Endodermal cell (in vitro differentiated cells): Measurements from ENCODE around the gene GJA8. TPM values are rescaled to one million over a fixed set of nuclear protein-coding genes. Genes with fewer than 3 reads are reported as not detected.
"Not testable (repeated sequence)": the region's sequence is repeated elsewhere in the genome, so short reads cannot be mapped to it uniquely, and the experiment has no call there.

Experiments used
- DNase-seq: peaks from one replicate; pipeline ENCODE4 v3.0.0-alpha.2; 2017
- H3K27ac ChIP-seq: 2 replicates; pipeline ENCODE4 v1.5.1; 2013; ENCODE audit warnings: mild to moderate bottlenecking, low read depth, low read length, moderate library complexity
- H3K27me3 ChIP-seq: 2 replicates; pipeline ENCODE4 v1.6.1; 2013; ENCODE audit warnings: mild to moderate bottlenecking, low read length, moderate library complexity; ENCODE audit not compliant: insufficient read depth, control insufficient read depth, poor library complexity, severe bottlenecking
- H3K36me3 ChIP-seq: 2 replicates; pipeline ENCODE4 v1.7.0; 2013; ENCODE audit warnings: mild to moderate bottlenecking, low read length, moderate library complexity; ENCODE audit not compliant: control insufficient read depth, insufficient read depth
- H3K4me1 ChIP-seq: one replicate; pipeline ENCODE4 v1.7.0; 2013; ENCODE audit warnings: low read length; ENCODE audit not compliant: control insufficient read depth, insufficient read depth
- H3K4me3 ChIP-seq: 2 replicates; pipeline ENCODE4 v1.5.1; 2013; ENCODE audit warnings: mild to moderate bottlenecking, low read length, moderate library complexity
- H3K9ac ChIP-seq: 2 replicates; pipeline ENCODE4 v1.6.1; 2013; ENCODE audit warnings: mild to moderate bottlenecking, low read length, moderate library complexity; ENCODE audit not compliant: poor library complexity, severe bottlenecking; ENCODE audit errors: extremely low read depth
- H3K9me3 ChIP-seq: 2 replicates; pipeline ENCODE4 v1.6.1; 2013; ENCODE audit warnings: mild to moderate bottlenecking, low read length, moderate library complexity; ENCODE audit not compliant: control insufficient read depth
- H3K27ac Mint-ChIP-seq: 2 replicates; pipeline ENCODE4 v1.8.0; 2020; ENCODE audit warnings: mixed read lengths
- H3K27me3 Mint-ChIP-seq: 2 replicates; pipeline ENCODE4 v1.8.0; 2021; ENCODE audit warnings: mild to moderate bottlenecking, mixed read lengths; ENCODE audit not compliant: insufficient read depth
- H3K36me3 Mint-ChIP-seq: 2 replicates; pipeline ENCODE4 v1.8.0; 2020; ENCODE audit warnings: low read depth, mixed read lengths
- H3K4me1 Mint-ChIP-seq: 2 replicates; pipeline ENCODE4 v1.8.0; 2020; ENCODE audit warnings: mixed read lengths
- H3K4me3 Mint-ChIP-seq: 2 replicates; pipeline ENCODE4 v1.8.0; 2020; ENCODE audit warnings: mild to moderate bottlenecking, moderate library complexity, mixed read lengths
- H3K9me3 Mint-ChIP-seq: 2 replicates; pipeline ENCODE4 v1.8.0; 2020; ENCODE audit warnings: mild to moderate bottlenecking, mixed read lengths
- WGBS, 2 experiments: methylation state at CpG; one replicate each; pipeline versions ENCODE4 v1.1.5 to v1.1.7; 2013; ENCODE audit warnings: missing lambda C conversion rate in 2 of 2, mixed read lengths in 1 of 2; ENCODE audit not compliant: insufficient coverage in 1 of 2, insufficient read length in 1 of 2; 5-methylcytosine and 5-hydroxymethylcytosine counted together
- total RNA-seq, 2 donors: library from RNA; stranded (reverse); fragmentation: NEBNext Ultra II Directional in 1 of 2; extraction: Animal tissue kit (Norgen Biotek cat#: 25700) in 1 of 2; gene quantifications; 2 replicates in 1 of 2; 3 replicates in 1 of 2; pipeline ENCODE4 v1.2.1, GENCODE V29; 2021

Gene GJA8
- total RNA-seq, 2 donors from 2014 or later = not detected

DNA sequence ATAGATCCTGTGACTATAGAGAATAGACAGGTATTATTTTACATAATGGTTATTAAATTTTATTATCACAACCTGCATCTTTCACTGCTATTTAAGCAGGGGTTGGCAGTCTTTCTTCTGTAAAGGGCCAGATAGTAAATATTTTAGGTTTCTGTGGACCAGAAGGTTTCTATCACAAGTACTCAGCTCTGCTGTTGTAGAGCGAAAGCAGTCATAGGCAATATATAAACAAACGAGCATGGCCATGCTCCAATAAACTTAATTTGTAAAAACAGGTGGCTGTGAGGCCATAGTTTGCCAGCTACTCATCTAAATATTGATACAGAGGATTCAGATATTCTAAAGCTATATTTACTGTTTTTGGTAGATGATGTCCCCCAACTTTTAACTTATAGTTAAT, 37.9 kb downstream of the GJA8 start:
- not testable (repeated sequence) for H3K4me3 Mint-ChIP-seq, H3K9ac ChIP-seq, H3K27ac ChIP-seq, H3K4me3 ChIP-seq, H3K27me3 ChIP-seq, H3K36me3 ChIP-seq, H3K27ac Mint-ChIP-seq, H3K4me1 ChIP-seq, H3K27me3 Mint-ChIP-seq, H3K4me1 Mint-ChIP-seq, H3K9me3 ChIP-seq, DNase-seq, H3K9me3 Mint-ChIP-seq
- H3K36me3 Mint-ChIP-seq = peaks cover 14% of the 10 kb centered on the region
- WGBS, 2 experiments = 92% methylated on average over 2 of the region's 2 CpGs; no CpG with 5 or more reads in 1 of the 2 experiments

DNA sequence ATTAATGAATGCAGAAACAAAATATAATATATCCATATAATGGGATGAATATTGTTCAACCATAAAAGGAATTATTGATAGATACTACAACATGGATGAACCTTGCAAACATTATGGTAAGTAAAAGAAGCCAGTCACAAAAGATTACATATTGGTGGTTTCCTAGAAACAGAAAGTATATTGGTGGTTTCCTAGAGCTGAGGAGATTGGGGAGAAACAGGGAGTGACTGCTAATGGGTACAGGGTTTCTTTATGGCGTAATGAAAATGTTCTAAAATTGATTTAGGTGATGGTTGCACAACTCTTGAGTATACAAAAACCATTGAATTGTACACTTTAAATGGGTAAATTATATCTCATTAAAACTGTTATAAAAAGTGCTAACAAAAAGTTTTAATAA, 40.0 kb downstream of the GJA8 start:
- H3K27ac Mint-ChIP-seq, H3K36me3 ChIP-seq, H3K9me3 ChIP-seq, H3K4me1 Mint-ChIP-seq, H3K4me3 ChIP-seq, H3K36me3 Mint-ChIP-seq, H3K9ac ChIP-seq, H3K9me3 Mint-ChIP-seq, H3K4me1 ChIP-seq, H3K27ac ChIP-seq, H3K27me3 Mint-ChIP-seq, H3K27me3 ChIP-seq, H3K4me3 Mint-ChIP-seq, DNase-seq: not testable (repeated sequence)
- WGBS, 2 experiments = no CpG with 5 or more reads among the region's 1 CpG

DNA sequence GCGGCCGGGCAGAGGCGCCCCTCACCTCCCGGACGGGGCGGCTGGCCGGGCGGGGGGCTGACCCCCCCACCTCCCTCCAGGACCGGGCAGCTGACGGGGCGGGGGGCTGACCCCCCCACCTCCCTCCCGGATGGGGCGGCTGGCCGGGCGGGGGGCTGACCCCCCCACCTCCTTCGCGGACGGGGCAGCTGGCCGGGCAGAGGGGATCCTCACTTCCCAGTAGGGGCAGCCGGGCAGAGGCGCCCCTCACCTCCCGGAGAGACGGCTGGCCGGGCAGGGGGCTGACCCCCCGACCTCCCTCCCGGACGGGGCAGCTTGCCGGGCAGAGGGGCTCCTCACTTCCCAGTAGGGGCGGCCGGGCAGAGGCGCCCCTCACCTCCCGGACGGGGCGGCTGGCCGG, 46.9 kb downstream of the GJA8 start:
- peaks cover 16% of the 10 kb centered on the region for H3K36me3 Mint-ChIP-seq
- not testable (repeated sequence) for H3K4me1 ChIP-seq, H3K27ac ChIP-seq, H3K9ac ChIP-seq, H3K27me3 Mint-ChIP-seq, H3K27me3 ChIP-seq, H3K27ac Mint-ChIP-seq, H3K4me3 Mint-ChIP-seq, H3K4me3 ChIP-seq, DNase-seq, H3K9me3 ChIP-seq, H3K4me1 Mint-ChIP-seq, H3K36me3 ChIP-seq
- WGBS, 2 experiments = 97 to 100% methylated on average over 7 to 31 of the region's 35 CpGs
- peaks cover 13% of the 10 kb centered on the region for H3K9me3 Mint-ChIP-seq

Other genes with a start within 250 kb of the GJA8 start
- 10 to 100 TPM; 15.2 to 17.9 TPM for gene ACP6, start 232.3 kb upstream of the GJA8 start, total RNA-seq
- 1 to 10 TPM; 1.4 to 1.6 TPM for gene GJA5, start 142.2 kb upstream of the GJA8 start, total RNA-seq
- gene GPR89B, start 25.6 kb downstream of the GJA8 start, total RNA-seq = 10 to 100 TPM; 22.7 to 26.6 TPM
- 10 to 100 TPM; 21.1 to 24.7 TPM for gene NBPF11, start 249.5 kb downstream of the GJA8 start, total RNA-seq